K562 (cell line): ENCODE data around the gene PLXND1.

Source experiments
- CCAR2 ChIP-seq: fragments of 200-400 bp; formaldehyde crosslinking; IDR thresholded peaks from 2 replicates; pipeline ENCODE4 v1.6.1; 2017; ENCODE audit warnings: mild to moderate bottlenecking, low read depth, low read length
- EGR1 ChIP-seq: fragments of 450-650 bp; conservative IDR thresholded peaks from 2 replicates; pipeline ENCODE4 v1.6.1; 2017; ENCODE audit warnings: mild to moderate bottlenecking
- JUN ChIP-seq, 2 experiments: sonication (generic) in 1 of 2; formaldehyde crosslinking in 1 of 2; IDR thresholded peaks; 2 replicates each; pipeline versions ENCODE4 v1.6.1 to v1.8.0; 2012 to 2022; ENCODE audit warnings: borderline replicate concordance in 2 of 2, mild to moderate bottlenecking in 2 of 2, improper control_type of control experiment in 1 of 2, low read depth in 1 of 2, low read length in 1 of 2, missing genetic modification reagents in 1 of 2
- POLR2AphosphoS5 ChIP-seq: IDR thresholded peaks from 2 replicates; pipeline ENCODE4 v1.6.1; 2011; ENCODE audit warnings: mild to moderate bottlenecking, low read depth, low read length, moderate library complexity; ENCODE audit not compliant: control insufficient read depth, insufficient read depth
- RAD51 ChIP-seq: fragments of 450-650 bp; IDR thresholded peaks from 2 replicates; pipeline ENCODE4 v1.7.1; 2016; ENCODE audit warnings: low read depth, mild to moderate bottlenecking, borderline replicate concordance
- RNF2 ChIP-seq: sonication (generic); IDR thresholded peaks from 2 replicates; pipeline ENCODE4 v1.6.1; 2016
- SMAD1 ChIP-seq: fragments of 150-350 bp; IDR thresholded peaks from 2 replicates; pipeline ENCODE4 v1.6.1; 2014; ENCODE audit warnings: low read length, low read depth; ENCODE audit not compliant: partially characterized antibody
- TEAD1 ChIP-seq, 2 experiments: fragments of 450-650 bp in 1 of 2; sonication (generic) in 1 of 2; formaldehyde crosslinking; IDR thresholded peaks; 2 replicates each; pipeline versions ENCODE4 v1.4.0 to v1.8.0; 2020 to 2022; ENCODE audit warnings: mild to moderate bottlenecking in 2 of 2, missing genetic modification reagents in 1 of 2
- TF ChIP-seq, protein P1 (sequence below), 3 experiments: IDR thresholded peaks in 2 of 3; conservative IDR thresholded peaks in 1 of 3; 2 replicates each; pipeline ENCODE4 v1.5.1; 2011 to 2012; ENCODE audit warnings: low read length in 3 of 3, mild to moderate bottlenecking in 3 of 3, control low read depth in 2 of 3, improper control_type of control experiment in 1 of 3, inconsistent platforms in 1 of 3, low read depth in 1 of 3, mixed read lengths in 1 of 3, moderate library complexity in 1 of 3; ENCODE audit not compliant: insufficient read depth in 2 of 3
- TF ChIP-seq, protein P2 (sequence below): sonication (generic); formaldehyde crosslinking; IDR thresholded peaks from 2 replicates; pipeline ENCODE4 v1.8.0; 2022; ENCODE audit warnings: missing genetic modification reagents, mild to moderate bottlenecking, borderline replicate concordance
- TF ChIP-seq, protein P3 (sequence below): fragments of 250-450 bp; sonication (Bioruptor Pico); IDR thresholded peaks from 2 replicates; pipeline ENCODE4 v1.8.0; 2022; ENCODE audit warnings: moderate library complexity, mild to moderate bottlenecking, inconsistent platforms
- TF ChIP-seq, protein P4 (sequence below): fragments of 250-450 bp; sonication (Bioruptor Pico); IDR thresholded peaks from 2 replicates; pipeline ENCODE4 v1.4.0; 2020; ENCODE audit warnings: mild to moderate bottlenecking

DNA sequence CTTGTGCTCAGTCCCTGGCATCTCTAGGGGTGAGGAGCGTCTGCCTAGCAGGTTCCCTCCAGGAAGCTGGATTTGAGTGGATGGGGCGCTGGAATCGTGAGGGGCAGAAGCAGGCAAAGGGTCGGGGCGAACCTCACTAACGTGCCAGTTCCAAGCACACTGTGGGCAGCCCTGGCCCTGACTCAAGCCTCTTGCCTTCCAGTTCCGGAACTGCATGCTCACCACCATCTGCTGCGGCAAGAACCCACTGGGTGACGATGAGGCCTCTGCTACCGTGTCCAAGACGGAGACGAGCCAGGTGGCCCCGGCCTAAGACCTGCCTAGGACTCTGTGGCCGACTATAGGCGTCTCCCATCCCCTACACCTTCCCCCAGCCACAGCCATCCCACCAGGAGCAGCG is 73.1 kb downstream of the PLXND1 start:
- no peak for TF ChIP-seq CCAR2
- TF ChIP-seq TEAD1 (CRISPR knock-in tag; IDR thresholded peaks at IDR 0.05), result no peak
- TF ChIP-seq JUN (IDR thresholded peaks at IDR 0.05; ENCODE audit: borderline replicate concordance, low read depth, low read length), result no peak
- no peak for TF ChIP-seq JUN (CRISPR knock-in tag; IDR thresholded peaks at IDR 0.05; ENCODE audit: borderline replicate concordance)
- TF ChIP-seq, protein P1, sequence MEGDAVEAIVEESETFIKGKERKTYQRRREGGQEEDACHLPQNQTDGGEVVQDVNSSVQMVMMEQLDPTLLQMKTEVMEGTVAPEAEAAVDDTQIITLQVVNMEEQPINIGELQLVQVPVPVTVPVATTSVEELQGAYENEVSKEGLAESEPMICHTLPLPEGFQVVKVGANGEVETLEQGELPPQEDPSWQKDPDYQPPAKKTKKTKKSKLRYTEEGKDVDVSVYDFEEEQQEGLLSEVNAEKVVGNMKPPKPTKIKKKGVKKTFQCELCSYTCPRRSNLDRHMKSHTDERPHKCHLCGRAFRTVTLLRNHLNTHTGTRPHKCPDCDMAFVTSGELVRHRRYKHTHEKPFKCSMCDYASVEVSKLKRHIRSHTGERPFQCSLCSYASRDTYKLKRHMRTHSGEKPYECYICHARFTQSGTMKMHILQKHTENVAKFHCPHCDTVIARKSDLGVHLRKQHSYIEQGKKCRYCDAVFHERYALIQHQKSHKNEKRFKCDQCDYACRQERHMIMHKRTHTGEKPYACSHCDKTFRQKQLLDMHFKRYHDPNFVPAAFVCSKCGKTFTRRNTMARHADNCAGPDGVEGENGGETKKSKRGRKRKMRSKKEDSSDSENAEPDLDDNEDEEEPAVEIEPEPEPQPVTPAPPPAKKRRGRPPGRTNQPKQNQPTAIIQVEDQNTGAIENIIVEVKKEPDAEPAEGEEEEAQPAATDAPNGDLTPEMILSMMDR (IDR thresholded peaks at IDR 0.05 in 2 of 3, conservative IDR thresholded peaks at IDR 0.05 in 1 of 3; ENCODE audit: insufficient read depth in 2 of 3, low read depth in 1 of 3, low read length in 3 of 3), result no peak
- TF ChIP-seq, protein P2, sequence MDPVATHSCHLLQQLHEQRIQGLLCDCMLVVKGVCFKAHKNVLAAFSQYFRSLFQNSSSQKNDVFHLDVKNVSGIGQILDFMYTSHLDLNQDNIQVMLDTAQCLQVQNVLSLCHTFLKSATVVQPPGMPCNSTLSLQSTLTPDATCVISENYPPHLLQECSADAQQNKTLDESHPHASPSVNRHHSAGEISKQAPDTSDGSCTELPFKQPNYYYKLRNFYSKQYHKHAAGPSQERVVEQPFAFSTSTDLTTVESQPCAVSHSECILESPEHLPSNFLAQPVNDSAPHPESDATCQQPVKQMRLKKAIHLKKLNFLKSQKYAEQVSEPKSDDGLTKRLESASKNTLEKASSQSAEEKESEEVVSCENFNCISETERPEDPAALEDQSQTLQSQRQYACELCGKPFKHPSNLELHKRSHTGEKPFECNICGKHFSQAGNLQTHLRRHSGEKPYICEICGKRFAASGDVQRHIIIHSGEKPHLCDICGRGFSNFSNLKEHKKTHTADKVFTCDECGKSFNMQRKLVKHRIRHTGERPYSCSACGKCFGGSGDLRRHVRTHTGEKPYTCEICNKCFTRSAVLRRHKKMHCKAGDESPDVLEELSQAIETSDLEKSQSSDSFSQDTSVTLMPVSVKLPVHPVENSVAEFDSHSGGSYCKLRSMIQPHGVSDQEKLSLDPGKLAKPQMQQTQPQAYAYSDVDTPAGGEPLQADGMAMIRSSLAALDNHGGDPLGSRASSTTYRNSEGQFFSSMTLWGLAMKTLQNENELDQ (CRISPR knock-in tag), result no peak
- no peak for TF ChIP-seq RAD51
- TF ChIP-seq, protein P3, sequence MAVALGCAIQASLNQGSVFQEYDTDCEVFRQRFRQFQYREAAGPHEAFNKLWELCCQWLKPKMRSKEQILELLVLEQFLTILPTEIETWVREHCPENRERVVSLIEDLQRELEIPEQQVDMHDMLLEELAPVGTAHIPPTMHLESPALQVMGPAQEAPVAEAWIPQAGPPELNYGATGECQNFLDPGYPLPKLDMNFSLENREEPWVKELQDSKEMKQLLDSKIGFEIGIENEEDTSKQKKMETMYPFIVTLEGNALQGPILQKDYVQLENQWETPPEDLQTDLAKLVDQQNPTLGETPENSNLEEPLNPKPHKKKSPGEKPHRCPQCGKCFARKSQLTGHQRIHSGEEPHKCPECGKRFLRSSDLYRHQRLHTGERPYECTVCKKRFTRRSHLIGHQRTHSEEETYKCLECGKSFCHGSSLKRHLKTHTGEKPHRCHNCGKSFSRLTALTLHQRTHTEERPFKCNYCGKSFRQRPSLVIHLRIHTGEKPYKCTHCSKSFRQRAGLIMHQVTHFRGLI (CRISPR knock-in tag), result no peak
- TF ChIP-seq POLR2AphosphoS5, result no peak
- TF ChIP-seq RNF2, result no peak
- TF ChIP-seq, protein P4, sequence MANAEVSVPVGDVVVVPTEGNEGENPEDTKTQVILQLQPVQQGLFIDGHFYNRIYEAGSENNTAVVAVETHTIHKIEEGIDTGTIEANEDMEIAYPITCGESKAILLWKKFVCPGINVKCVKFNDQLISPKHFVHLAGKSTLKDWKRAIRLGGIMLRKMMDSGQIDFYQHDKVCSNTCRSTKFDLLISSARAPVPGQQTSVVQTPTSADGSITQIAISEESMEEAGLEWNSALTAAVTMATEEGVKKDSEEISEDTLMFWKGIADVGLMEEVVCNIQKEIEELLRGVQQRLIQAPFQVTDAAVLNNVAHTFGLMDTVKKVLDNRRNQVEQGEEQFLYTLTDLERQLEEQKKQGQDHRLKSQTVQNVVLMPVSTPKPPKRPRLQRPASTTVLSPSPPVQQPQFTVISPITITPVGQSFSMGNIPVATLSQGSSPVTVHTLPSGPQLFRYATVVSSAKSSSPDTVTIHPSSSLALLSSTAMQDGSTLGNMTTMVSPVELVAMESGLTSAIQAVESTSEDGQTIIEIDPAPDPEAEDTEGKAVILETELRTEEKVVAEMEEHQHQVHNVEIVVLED, result no peak
- TF ChIP-seq EGR1, result no peak
- no peak for TF ChIP-seq SMAD1
